DND-41 (cell line): ENCODE data around the gene IGLL5.

Experiments used
- EZH2 ChIP-seq: IDR thresholded peaks from 3 replicates; pipeline ENCODE4 v1.6.1; 2012; ENCODE audit warnings: borderline replicate concordance, low read depth, mild to moderate bottlenecking, moderate library complexity, low read length, inconsistent platforms; ENCODE audit not compliant: severe bottlenecking
- TF ChIP-seq, protein P1 (sequence below): IDR thresholded peaks from 2 replicates; pipeline ENCODE4 v1.5.1; 2012; ENCODE audit warnings: borderline replicate concordance, low read length, moderate library complexity, mild to moderate bottlenecking; ENCODE audit not compliant: poor library complexity, severe bottlenecking; ENCODE audit errors: extremely low read depth

DNA sequence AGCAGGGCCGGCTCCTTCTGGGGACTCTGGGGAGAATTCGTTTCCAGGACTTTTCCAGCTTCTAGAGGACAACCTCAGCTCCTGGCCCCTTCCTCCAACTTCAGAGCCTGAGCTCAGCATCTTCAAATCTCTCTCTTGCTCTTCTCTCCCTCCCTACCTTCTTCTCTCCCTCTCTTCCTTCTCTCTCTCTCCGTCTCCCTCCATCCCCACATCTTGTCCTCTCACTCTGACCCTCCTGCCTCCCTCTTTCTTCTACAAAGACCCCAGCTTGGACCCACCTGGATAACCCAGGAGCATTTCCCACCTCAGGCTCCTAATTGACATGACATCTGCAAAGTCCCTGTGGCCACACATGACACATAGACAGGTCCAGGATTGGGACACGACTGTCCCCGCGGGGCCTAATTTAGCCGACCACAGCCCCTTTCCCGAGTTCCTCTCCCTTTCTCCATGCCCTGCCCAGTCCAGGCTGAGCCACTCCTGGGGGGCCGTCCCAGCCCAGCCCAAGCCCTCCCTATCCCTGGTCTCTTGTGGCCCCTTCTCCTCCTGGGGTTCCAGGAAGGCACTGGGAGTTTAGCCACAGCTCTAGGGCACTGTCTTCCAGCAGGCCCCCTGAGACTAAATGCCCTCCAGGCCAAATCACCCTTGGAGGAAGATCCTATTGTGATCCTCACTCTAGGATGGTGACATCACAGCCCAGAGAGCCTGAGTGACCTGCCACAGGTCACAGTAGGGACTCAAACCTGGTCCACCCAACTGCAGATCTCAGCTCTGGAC, 36.9 kb downstream of the IGLL5 start:
- TF ChIP-seq, protein P1, sequence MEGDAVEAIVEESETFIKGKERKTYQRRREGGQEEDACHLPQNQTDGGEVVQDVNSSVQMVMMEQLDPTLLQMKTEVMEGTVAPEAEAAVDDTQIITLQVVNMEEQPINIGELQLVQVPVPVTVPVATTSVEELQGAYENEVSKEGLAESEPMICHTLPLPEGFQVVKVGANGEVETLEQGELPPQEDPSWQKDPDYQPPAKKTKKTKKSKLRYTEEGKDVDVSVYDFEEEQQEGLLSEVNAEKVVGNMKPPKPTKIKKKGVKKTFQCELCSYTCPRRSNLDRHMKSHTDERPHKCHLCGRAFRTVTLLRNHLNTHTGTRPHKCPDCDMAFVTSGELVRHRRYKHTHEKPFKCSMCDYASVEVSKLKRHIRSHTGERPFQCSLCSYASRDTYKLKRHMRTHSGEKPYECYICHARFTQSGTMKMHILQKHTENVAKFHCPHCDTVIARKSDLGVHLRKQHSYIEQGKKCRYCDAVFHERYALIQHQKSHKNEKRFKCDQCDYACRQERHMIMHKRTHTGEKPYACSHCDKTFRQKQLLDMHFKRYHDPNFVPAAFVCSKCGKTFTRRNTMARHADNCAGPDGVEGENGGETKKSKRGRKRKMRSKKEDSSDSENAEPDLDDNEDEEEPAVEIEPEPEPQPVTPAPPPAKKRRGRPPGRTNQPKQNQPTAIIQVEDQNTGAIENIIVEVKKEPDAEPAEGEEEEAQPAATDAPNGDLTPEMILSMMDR, result no peak
- no peak for TF ChIP-seq EZH2
